Measurements from ENCODE around the gene GALK2. TPM values are rescaled to one million over a fixed set of nuclear protein-coding genes. Genes with fewer than 3 reads are reported as not detected.

The GALK2 gene
- total RNA-seq, 2 donors from 2014 or later: 22.9 to 35.9 TPM

DNA sequence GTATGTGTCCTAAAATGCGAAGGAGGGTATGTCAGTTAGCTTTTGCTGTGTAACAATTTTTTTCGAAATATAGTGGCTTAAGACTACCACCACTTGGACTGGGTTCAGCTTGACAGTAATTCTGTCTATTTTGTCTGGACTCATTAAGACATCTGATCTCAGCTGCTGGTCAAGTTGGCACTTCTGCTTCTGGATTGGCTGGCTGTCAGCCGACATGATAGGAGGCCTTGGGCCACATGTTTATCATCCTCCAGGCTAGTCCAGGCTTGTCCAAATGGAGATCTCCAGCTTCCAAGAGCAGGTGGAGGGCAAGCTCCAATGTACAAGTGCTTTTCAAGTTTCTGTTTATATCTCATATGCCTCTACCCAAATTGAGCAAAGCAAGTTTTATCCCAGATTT, 95.9 kb downstream of the GALK2 start:
- Histone ChIP-seq H3K4me1 (ENCODE audit: control insufficient read depth in 1 of 2, low read depth in 2 of 2) (peaks cover 4 to 6% of the 10 kb centered on the region in 2 donors), H3K9me3 (no peaks in the 10 kb centered on the region), H3K4me3 (no peak overlapping the region), H3K27me3 (replicated peaks; ENCODE audit: insufficient read depth) (no peaks in the 10 kb centered on the region), H3K27ac (no peak overlapping the region), H3K36me3 (no peaks in the 10 kb centered on the region)
- no peak for ATAC-seq (ENCODE audit: insufficient number of reproducible peaks, low FRiP score, low read depth)
- DNase-seq (ENCODE audit: low spot score): no peak
- TF ChIP-seq, protein P1, sequence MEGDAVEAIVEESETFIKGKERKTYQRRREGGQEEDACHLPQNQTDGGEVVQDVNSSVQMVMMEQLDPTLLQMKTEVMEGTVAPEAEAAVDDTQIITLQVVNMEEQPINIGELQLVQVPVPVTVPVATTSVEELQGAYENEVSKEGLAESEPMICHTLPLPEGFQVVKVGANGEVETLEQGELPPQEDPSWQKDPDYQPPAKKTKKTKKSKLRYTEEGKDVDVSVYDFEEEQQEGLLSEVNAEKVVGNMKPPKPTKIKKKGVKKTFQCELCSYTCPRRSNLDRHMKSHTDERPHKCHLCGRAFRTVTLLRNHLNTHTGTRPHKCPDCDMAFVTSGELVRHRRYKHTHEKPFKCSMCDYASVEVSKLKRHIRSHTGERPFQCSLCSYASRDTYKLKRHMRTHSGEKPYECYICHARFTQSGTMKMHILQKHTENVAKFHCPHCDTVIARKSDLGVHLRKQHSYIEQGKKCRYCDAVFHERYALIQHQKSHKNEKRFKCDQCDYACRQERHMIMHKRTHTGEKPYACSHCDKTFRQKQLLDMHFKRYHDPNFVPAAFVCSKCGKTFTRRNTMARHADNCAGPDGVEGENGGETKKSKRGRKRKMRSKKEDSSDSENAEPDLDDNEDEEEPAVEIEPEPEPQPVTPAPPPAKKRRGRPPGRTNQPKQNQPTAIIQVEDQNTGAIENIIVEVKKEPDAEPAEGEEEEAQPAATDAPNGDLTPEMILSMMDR (IDR thresholded peaks at IDR 0.05): no peak

DNA sequence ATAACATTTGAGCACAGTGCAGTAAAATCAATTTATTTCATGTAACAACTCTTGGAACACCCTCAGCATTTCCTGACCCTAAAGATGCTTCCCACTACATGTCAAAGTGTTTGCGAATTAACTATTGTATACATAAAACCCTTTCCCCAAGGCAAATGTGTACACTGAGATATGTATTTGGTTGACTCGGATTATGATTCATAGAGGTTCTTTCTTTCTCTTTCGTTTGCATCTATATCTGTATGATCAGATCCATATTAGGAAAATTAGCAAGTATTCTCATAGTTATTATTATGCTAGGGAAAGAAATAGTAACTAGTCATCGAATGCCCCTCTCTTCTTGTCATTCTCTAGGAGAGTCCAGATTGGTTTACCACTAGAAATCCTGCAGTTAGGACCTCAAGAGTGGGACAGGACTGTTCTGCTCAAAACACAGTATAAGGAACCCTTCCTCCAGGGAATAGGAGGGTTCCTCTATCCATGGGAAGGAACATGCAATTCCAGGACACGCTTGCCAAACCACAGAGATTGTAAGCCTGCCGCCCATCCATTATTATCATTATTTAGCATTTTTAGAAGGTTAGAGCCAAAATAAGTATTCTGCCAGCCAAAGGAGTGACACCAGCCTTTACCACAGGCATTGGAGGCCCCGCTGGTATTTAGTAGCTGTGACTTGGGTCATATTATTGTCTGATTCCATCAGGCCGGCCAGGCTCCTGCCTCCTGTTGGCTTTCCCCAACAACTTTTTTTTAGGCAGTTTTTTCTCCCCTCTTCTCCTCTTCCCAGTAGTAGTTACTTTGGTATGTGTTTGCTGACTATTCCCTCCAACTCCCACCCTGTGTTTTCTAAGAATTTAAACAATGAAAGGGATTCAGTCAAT, 100.7 kb downstream of the GALK2 start:
- no peaks in the 10 kb centered on the region for H3K36me3 ChIP-seq
- peaks cover 8 to 20% of the 10 kb centered on the region in 2 donors for H3K4me1 ChIP-seq (ENCODE audit: control insufficient read depth in 1 of 2, low read depth in 2 of 2)
- TF ChIP-seq, protein P1 (IDR thresholded peaks at IDR 0.05): no peak
- peak overlapping the region in 1 of 2 donors; percentile 15 for H3K27ac ChIP-seq
- H3K9me3 ChIP-seq: no peaks in the 10 kb centered on the region
- DNase-seq (ENCODE audit: low spot score) (no peak), ATAC-seq (ENCODE audit: insufficient number of reproducible peaks, low FRiP score, low read depth) (no peak)
- H3K4me3 ChIP-seq: no peak overlapping the region
- no peaks in the 10 kb centered on the region for H3K27me3 ChIP-seq (replicated peaks; ENCODE audit: insufficient read depth)

DNA sequence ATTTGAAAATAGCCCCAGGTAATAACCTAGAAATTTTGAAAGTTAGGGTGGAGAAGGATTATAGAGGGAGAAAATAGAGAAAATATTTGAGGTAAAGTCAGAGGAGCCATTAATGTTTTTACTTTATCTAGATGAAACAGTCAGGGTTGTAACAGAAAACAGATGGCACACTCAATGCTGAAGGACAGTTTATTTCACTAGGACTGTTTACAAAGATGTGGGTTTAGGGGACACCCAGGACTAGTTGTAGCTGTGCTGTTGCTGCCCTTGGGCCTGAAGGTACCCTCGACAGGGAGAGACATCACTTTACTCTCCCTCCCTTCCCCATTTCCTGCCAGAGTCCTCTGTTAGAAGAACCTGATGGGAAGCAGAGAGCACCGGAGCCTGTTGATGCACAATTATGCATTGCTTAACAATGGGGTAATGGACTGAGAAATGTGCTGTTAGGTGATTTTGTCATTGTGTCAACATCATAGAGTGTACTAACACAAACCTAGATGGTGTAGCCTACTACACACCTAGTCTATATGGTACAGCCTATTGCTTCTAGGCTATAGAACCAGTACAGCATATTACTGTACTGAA, 103.8 kb downstream of the GALK2 start:
- Histone ChIP-seq H3K36me3 (no peaks in the 10 kb centered on the region), H3K4me1 (ENCODE audit: control insufficient read depth in 1 of 2, low read depth in 2 of 2) (peaks cover 8 to 20% of the 10 kb centered on the region in 2 donors), H3K27me3 (replicated peaks; ENCODE audit: insufficient read depth) (no peaks in the 10 kb centered on the region), H3K4me3 (no peak overlapping the region), H3K27ac (no peak overlapping the region), H3K9me3 (no peaks in the 10 kb centered on the region)
- ATAC-seq (ENCODE audit: insufficient number of reproducible peaks, low FRiP score, low read depth) (no peak), DNase-seq (ENCODE audit: low spot score) (no peak)
- TF ChIP-seq, protein P1 (IDR thresholded peaks at IDR 0.05): no peak

DNA sequence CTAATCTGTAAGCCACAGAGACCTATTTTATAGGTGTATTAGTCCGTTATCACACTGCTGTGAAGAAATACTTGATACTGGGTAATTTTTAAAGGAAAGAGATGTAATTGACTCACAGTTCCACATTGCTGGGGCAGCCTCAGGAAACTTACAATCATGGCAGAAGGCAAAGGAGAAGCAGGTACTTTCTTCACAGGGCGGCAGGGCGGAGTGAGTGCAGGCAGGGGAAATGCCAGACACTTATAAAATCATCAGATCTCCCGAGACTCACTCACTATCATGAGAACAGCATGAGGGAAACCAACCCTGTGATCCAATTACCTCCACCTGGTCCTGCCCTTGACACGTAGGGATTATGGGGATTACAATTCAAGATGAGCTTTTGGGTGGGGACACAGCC, 108.7 kb downstream of the GALK2 start:
- no peaks in the 10 kb centered on the region for H3K27me3 ChIP-seq (replicated peaks; ENCODE audit: insufficient read depth)
- H3K36me3 ChIP-seq: no peaks in the 10 kb centered on the region
- H3K27ac ChIP-seq: no peak overlapping the region
- TF ChIP-seq, protein P1 (IDR thresholded peaks at IDR 0.05): no peak
- no peaks in the 10 kb centered on the region for H3K9me3 ChIP-seq
- H3K4me3 ChIP-seq: no peak overlapping the region
- no peaks in the 10 kb centered on the region for H3K4me1 ChIP-seq (ENCODE audit: control insufficient read depth in 1 of 2, low read depth in 2 of 2)
- no peak for ATAC-seq (ENCODE audit: insufficient number of reproducible peaks, low FRiP score, low read depth)
- no peak for DNase-seq (ENCODE audit: low spot score)

Measured in thoracic aorta (tissue), 2 donors.